Liver (tissue), 9 donors: ENCODE results near the gene FCRL5. TPM values are rescaled to one million over a fixed set of nuclear protein-coding genes. Genes with fewer than 3 reads are reported as not detected.

ENCODE experiments used
- DNase-seq: peaks from one replicate; pipeline ENCODE4 v3.0.0-alpha.2; 2017; ENCODE audit warnings: low spot score
- H3K27ac ChIP-seq, 2 donors: one replicate each; pipeline ENCODE4 v1.7.0; 2013; ENCODE audit warnings: inconsistent platforms in 2 of 2, low read length in 2 of 2, control low read depth in 1 of 2, low read depth in 1 of 2, mild to moderate bottlenecking in 1 of 2
- H3K27me3 ChIP-seq, 4 donors: one replicate each; pipeline versions ENCODE4 v1.6.1 to v1.7.0; 2013; ENCODE audit warnings: low read length in 3 of 4, inconsistent platforms in 1 of 4, mild to moderate bottlenecking in 1 of 4, moderate library complexity in 1 of 4; ENCODE audit not compliant: control insufficient read depth in 4 of 4, insufficient read depth in 4 of 4
- H3K36me3 ChIP-seq, 4 donors: one replicate each; pipeline versions ENCODE4 v1.6.1 to v1.7.0; 2013; ENCODE audit warnings: low read length in 3 of 4, mild to moderate bottlenecking in 3 of 4, low read depth in 1 of 4, moderate library complexity in 1 of 4; ENCODE audit not compliant: control insufficient read depth in 4 of 4, insufficient read depth in 3 of 4
- H3K4me1 ChIP-seq, 4 donors: one replicate each; pipeline versions ENCODE4 v1.6.1 to v1.7.0; 2013; ENCODE audit warnings: low read length in 3 of 4, mild to moderate bottlenecking in 3 of 4, moderate library complexity in 1 of 4; ENCODE audit not compliant: control insufficient read depth in 4 of 4, insufficient read depth in 4 of 4
- H3K4me3 ChIP-seq, 3 donors: one replicate each; pipeline versions ENCODE4 v1.6.1 to v1.7.0; 2013; ENCODE audit warnings: low read length in 3 of 3, control low read depth in 1 of 3, low read depth in 1 of 3, mild to moderate bottlenecking in 1 of 3
- H3K9ac ChIP-seq, 2 donors: one replicate each; pipeline ENCODE4 v1.7.0; 2013; ENCODE audit warnings: low read length in 2 of 2, mild to moderate bottlenecking in 2 of 2, moderate library complexity in 2 of 2, control low read depth in 1 of 2, low read depth in 1 of 2
- H3K9me3 ChIP-seq, 4 donors: one replicate each; pipeline versions ENCODE4 v1.6.1 to v1.7.0; 2013; ENCODE audit warnings: low read length in 3 of 4; ENCODE audit not compliant: control insufficient read depth in 4 of 4
- ATF3 ChIP-seq: IDR thresholded peaks from 2 replicates; pipeline ENCODE4 v1.6.1; 2016; ENCODE audit warnings: antibody characterized with exemption
- EGR1 ChIP-seq, 2 donors: IDR thresholded peaks; 2 replicates each; pipeline ENCODE4 v1.6.1; 2016 to 2018; ENCODE audit warnings: antibody characterized with exemption in 2 of 2, low read depth in 2 of 2
- FOXA1 ChIP-seq: IDR thresholded peaks from 2 replicates; pipeline ENCODE4 v1.6.1; 2016; ENCODE audit warnings: antibody characterized with exemption
- GABPA ChIP-seq, 2 donors: IDR thresholded peaks in 1 of 2; conservative IDR thresholded peaks in 1 of 2; 2 replicates each; pipeline ENCODE4 v1.6.1; 2016; ENCODE audit warnings: antibody characterized with exemption in 2 of 2, mild to moderate bottlenecking in 1 of 2, moderate library complexity in 1 of 2
- HNF4A ChIP-seq, 2 donors: conservative IDR thresholded peaks; 2 replicates each; pipeline ENCODE4 v1.6.1; 2016; ENCODE audit warnings: antibody characterized with exemption in 2 of 2, mild to moderate bottlenecking in 2 of 2
- HNF4G ChIP-seq: IDR thresholded peaks from 2 replicates; pipeline ENCODE4 v1.6.1; 2016; ENCODE audit warnings: antibody characterized with exemption
- JUND ChIP-seq, 2 donors: IDR thresholded peaks; 2 replicates each; pipeline ENCODE4 v1.6.1; 2016; ENCODE audit warnings: antibody characterized with exemption in 2 of 2
- MAX ChIP-seq: IDR thresholded peaks from 2 replicates; pipeline ENCODE4 v1.6.1; 2016; ENCODE audit warnings: antibody characterized with exemption
- NR2F2 ChIP-seq: IDR thresholded peaks from 2 replicates; pipeline ENCODE4 v1.6.1; 2016; ENCODE audit warnings: antibody characterized with exemption
- REST ChIP-seq: IDR thresholded peaks from 2 replicates; pipeline ENCODE4 v1.6.1; 2016; ENCODE audit warnings: antibody characterized with exemption, mild to moderate bottlenecking
- RXRA ChIP-seq, 2 donors: IDR thresholded peaks; 2 replicates each; pipeline ENCODE4 v1.6.1; 2017 to 2018; ENCODE audit warnings: antibody characterized with exemption in 2 of 2, mild to moderate bottlenecking in 1 of 2
- SP1 ChIP-seq: IDR thresholded peaks from 2 replicates; pipeline ENCODE4 v1.6.1; 2018; ENCODE audit warnings: antibody characterized with exemption, mild to moderate bottlenecking
- TAF1 ChIP-seq: conservative IDR thresholded peaks from 2 replicates; pipeline ENCODE4 v1.6.1; 2016; ENCODE audit warnings: antibody characterized with exemption, mild to moderate bottlenecking
- YY1 ChIP-seq: IDR thresholded peaks from 2 replicates; pipeline ENCODE4 v1.6.1; 2016; ENCODE audit warnings: antibody characterized with exemption, mild to moderate bottlenecking
- ZBTB33 ChIP-seq: IDR thresholded peaks from 2 replicates; pipeline ENCODE4 v1.6.1; 2016; ENCODE audit warnings: antibody characterized with exemption
- WGBS: extraction: QIAGEN DNeasy Blood & Tissue Kit; methylation state at CpG from one replicate; pipeline ENCODE4 v1.1.7; 2013; 5-methylcytosine and 5-hydroxymethylcytosine counted together
- polyA plus RNA-seq, 2 donors: library from polyadenylated mRNA; stranded (reverse) in 1 of 2; unstranded in 1 of 2; fragments of 200-250 nt in 1 of 2; fragments of >200 nt in 1 of 2; fragmentation: Nextera tagmentation in 1 of 2; extraction: Ambion mirVana in 1 of 2; gene quantifications; one replicate each; pipeline versions ENCODE4 v1.2.1 to v1.2.3, GENCODE V29; 2013 to 2015
- total RNA-seq, 2 donors: library from RNA; depleted of rRNA; stranded (reverse); fragments of >200 nt; gene quantifications; one replicate each; pipeline ENCODE4 v1.2.3, GENCODE V29; 2014
- TF ChIP-seq, protein P1 (sequence below): fragments of 150-350 bp; IDR thresholded peaks from 2 replicates; pipeline ENCODE4 v1.5.1; 2017; ENCODE audit warnings: improper control_type of control experiment, low read depth, low read length; ENCODE audit not compliant: missing input control
- donor health status: healthy.
- donor health status: healthy.
- donor health status: healthy.
- donor health status: healthy.
- donor health status: healthy.

The FCRL5 gene
- total RNA-seq: under 1 TPM; 0.37 to 0.67 TPM
- under 1 TPM; 0.10 to 0.72 TPM for polyA plus RNA-seq

- H3K27ac ChIP-seq: no peak within 1 kb of the TSS
- no peak for TF ChIP-seq ATF3
- TF ChIP-seq HNF4G: no peak
- TF ChIP-seq ZBTB33: no peak
- no peak for TF ChIP-seq YY1
- no peak for TF ChIP-seq FOXA1
- no peak for TF ChIP-seq RXRA (IDR thresholded peaks at IDR 0.05)
- TF ChIP-seq TAF1: no peak
- TF ChIP-seq MAX: no peak
- no peak for TF ChIP-seq GABPA (IDR thresholded peaks at IDR 0.05 in 1 of 2, conservative IDR thresholded peaks at IDR 0.05 in 1 of 2)
- no peak for TF ChIP-seq EGR1 (IDR thresholded peaks at IDR 0.05; ENCODE audit: low read depth in 2 of 2)
- TF ChIP-seq HNF4A (conservative IDR thresholded peaks at IDR 0.05): no peak
- TF ChIP-seq NR2F2: no peak
- TF ChIP-seq SP1: no peak
- TF ChIP-seq, protein P1, sequence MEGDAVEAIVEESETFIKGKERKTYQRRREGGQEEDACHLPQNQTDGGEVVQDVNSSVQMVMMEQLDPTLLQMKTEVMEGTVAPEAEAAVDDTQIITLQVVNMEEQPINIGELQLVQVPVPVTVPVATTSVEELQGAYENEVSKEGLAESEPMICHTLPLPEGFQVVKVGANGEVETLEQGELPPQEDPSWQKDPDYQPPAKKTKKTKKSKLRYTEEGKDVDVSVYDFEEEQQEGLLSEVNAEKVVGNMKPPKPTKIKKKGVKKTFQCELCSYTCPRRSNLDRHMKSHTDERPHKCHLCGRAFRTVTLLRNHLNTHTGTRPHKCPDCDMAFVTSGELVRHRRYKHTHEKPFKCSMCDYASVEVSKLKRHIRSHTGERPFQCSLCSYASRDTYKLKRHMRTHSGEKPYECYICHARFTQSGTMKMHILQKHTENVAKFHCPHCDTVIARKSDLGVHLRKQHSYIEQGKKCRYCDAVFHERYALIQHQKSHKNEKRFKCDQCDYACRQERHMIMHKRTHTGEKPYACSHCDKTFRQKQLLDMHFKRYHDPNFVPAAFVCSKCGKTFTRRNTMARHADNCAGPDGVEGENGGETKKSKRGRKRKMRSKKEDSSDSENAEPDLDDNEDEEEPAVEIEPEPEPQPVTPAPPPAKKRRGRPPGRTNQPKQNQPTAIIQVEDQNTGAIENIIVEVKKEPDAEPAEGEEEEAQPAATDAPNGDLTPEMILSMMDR: no peak
- no peak for TF ChIP-seq JUND (IDR thresholded peaks at IDR 0.05)
- H3K36me3 ChIP-seq: no peaks in the 10 kb centered on the region
- H3K4me3 ChIP-seq: no peak within 1 kb of the TSS
- 71% methylated on average over 10 of the region's 10 CpGs for WGBS
- no peaks in the 10 kb centered on the region for H3K27me3 ChIP-seq
- no peaks in the 10 kb centered on the region for H3K4me1 ChIP-seq
- no peaks in the 10 kb centered on the region for H3K9me3 ChIP-seq
- no peak for DNase-seq
- H3K9ac ChIP-seq: no peak within 1 kb of the TSS
These were observed at the start of gene FCRL5 for GRCh38 chr1:157551694-157552693. Gene FCRL5, minus strand, starts transcription at chr1:157552515. Its CDS starts 153 bp downstream, at chr1:157552362.

DNA sequence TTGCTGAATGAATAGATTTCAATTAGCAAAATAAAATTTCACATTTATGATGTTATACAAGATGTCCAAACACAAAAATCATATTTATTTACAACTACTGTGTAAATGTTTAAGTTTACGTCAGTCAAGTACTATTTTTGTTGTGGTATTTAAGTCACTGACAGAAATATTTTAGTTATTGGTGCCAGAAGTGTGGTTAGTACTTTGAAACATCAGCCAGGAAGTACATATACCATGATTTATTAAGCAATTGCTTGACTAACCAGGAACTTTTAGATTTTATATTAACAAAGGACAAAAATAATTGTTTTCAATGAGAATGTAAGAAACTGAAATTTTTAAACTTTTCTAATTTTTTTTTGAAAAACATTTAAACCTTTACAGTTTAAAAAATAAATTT is 47.9 kb upstream of the FCRL5 start:
- no peaks in the 10 kb centered on the region for H3K9me3 ChIP-seq
- H3K4me3 ChIP-seq: no peak overlapping the region
- no peak for DNase-seq
- H3K9ac ChIP-seq: no peak overlapping the region
- H3K27me3 ChIP-seq: peaks cover 0 to 7% (median 0%) of the 10 kb centered on the region in 4 donors
- no peaks in the 10 kb centered on the region for H3K36me3 ChIP-seq
- no peak overlapping the region for H3K27ac ChIP-seq
- 70% methylated on average over 1 of the region's 1 CpG for WGBS
- no peaks in the 10 kb centered on the region for H3K4me1 ChIP-seq
- TF ChIP-seq TAF1 (no peak), EGR1 (IDR thresholded peaks at IDR 0.05; ENCODE audit: low read depth in 2 of 2) (no peak), ZBTB33 (no peak), REST (no peak), ATF3 (no peak), RXRA (IDR thresholded peaks at IDR 0.05) (no peak), HNF4A (conservative IDR thresholded peaks at IDR 0.05) (no peak), JUND (IDR thresholded peaks at IDR 0.05) (no peak), MAX (no peak), FOXA1 (no peak)
- TF ChIP-seq, protein P1: no peak
